Suprapubic skin (tissue), 4 donors: Measurements from ENCODE around the gene JUND.

Source experiments
- EP300 ChIP-seq: sonication (generic); formaldehyde crosslinking; IDR thresholded peaks from one replicate; pipeline ENCODE4 v1.6.1; 2017; ENCODE audit warnings: antibody characterized with exemption
- POLR2AphosphoS5 ChIP-seq, 3 donors: sonication (generic); formaldehyde crosslinking; IDR thresholded peaks; one replicate each; pipeline ENCODE4 v1.6.1; 2017; ENCODE audit warnings: antibody characterized with exemption in 3 of 3
- TF ChIP-seq, protein P1 (sequence below), 2 donors: fragments of 200-600 bp in 1 of 2; fragments of 450-650 bp in 1 of 2; sonication (generic) in 1 of 2; IDR thresholded peaks; one replicate each; pipeline ENCODE4 v1.5.1; 2016 to 2019; ENCODE audit warnings: antibody characterized with exemption in 2 of 2, mild to moderate bottlenecking in 1 of 2, moderate library complexity in 1 of 2

GRCh38 chr19:18274219-18274780, 7.1 kb downstream of the JUND start, which contains the start of gene IQCN:
- TF ChIP-seq, protein P1, sequence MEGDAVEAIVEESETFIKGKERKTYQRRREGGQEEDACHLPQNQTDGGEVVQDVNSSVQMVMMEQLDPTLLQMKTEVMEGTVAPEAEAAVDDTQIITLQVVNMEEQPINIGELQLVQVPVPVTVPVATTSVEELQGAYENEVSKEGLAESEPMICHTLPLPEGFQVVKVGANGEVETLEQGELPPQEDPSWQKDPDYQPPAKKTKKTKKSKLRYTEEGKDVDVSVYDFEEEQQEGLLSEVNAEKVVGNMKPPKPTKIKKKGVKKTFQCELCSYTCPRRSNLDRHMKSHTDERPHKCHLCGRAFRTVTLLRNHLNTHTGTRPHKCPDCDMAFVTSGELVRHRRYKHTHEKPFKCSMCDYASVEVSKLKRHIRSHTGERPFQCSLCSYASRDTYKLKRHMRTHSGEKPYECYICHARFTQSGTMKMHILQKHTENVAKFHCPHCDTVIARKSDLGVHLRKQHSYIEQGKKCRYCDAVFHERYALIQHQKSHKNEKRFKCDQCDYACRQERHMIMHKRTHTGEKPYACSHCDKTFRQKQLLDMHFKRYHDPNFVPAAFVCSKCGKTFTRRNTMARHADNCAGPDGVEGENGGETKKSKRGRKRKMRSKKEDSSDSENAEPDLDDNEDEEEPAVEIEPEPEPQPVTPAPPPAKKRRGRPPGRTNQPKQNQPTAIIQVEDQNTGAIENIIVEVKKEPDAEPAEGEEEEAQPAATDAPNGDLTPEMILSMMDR (IDR thresholded peaks at IDR 0.05): no peak
- TF ChIP-seq EP300: no peak
- no peak for TF ChIP-seq POLR2AphosphoS5 (IDR thresholded peaks at IDR 0.05)
